ENCODE data around the gene ATP5F1E. TPM values are rescaled to one million over a fixed set of nuclear protein-coding genes. Genes with fewer than 3 reads are reported as not detected.

Gene ATP5F1E
- total RNA-seq, result 15.5 and 16.9 TPM in 2 replicates

GRCh38 chr20:59032023-59032712, at the start of gene ATP5F1E:
Gene ATP5F1E (minus strand): TSS chr20:59032335. CDS start chr20:59032251, 84 bp downstream.

GRCh38 chr20:59042151-59042795, 10.1 kb upstream of the ATP5F1E start, which contains the start of gene PRELID3B:
Gene PRELID3B (minus strand): TSS chr20:59042786. CDS start chr20:59042730, 56 bp downstream.

GRCh38 chr20:59019217-59019616, 12.9 kb downstream of the ATP5F1E start, which contains the start of gene TUBB1:
Gene TUBB1 (plus strand): TSS chr20:59019429. CDS start chr20:59019523, 94 bp downstream.

GRCh38 chr20:59006864-59007664, 25.1 kb downstream of the ATP5F1E start, which contains the start of gene CTSZ:
Gene CTSZ (minus strand): TSS chr20:59007254. CDS start chr20:59007128, 126 bp downstream.

GRCh38 chr20:58980711-58981627, 51.2 kb downstream of the ATP5F1E start, which contains the start of gene NELFCD:
Gene NELFCD (plus strand): TSS chr20:58981256. CDS start chr20:58981310, 54 bp downstream.

Other genes with a start within 250 kb of the ATP5F1E start
- gene GNAS-AS1, start 181.4 kb downstream of the ATP5F1E start, total RNA-seq, result 0.63 and 1.3 TPM in 2 replicates
- gene GNAS, start 179.6 kb downstream of the ATP5F1E start, total RNA-seq, result 631 and 974 TPM in 2 replicates
- gene NELFCD, start 51.1 kb downstream of the ATP5F1E start, total RNA-seq, result 53.7 and 72.8 TPM in 2 replicates
- gene CTSZ, start 25.1 kb downstream of the ATP5F1E start, total RNA-seq, result 127 and 197 TPM in 2 replicates
- gene TUBB1, start 12.9 kb downstream of the ATP5F1E start, total RNA-seq, result not detected in 2 replicates
- gene PRELID3B, start 10.5 kb upstream of the ATP5F1E start, total RNA-seq, result 27.1 and 36.5 TPM in 2 replicates
- gene ZNF831, start 131.5 kb upstream of the ATP5F1E start, total RNA-seq, result not detected in 2 replicates

Measured in mesangial cell (primary cell).